HAP-1 (cell line): ENCODE data around the gene FABP3.
"Not testable (repeated sequence)": the region's sequence is repeated elsewhere in the genome, so short reads cannot be mapped to it uniquely, and the experiment has no call there.

ENCODE experiments used
- DNase-seq, 2 experiments: peaks; one replicate each; pipeline ENCODE4 v3.0.0-alpha.2; 2016 to 2020; ENCODE audit warnings: low spot score in 2 of 2
- H3K27me3 ChIP-seq: fragments of 250-450 bp; sonication (Bioruptor Pico); 2 replicates; pipeline ENCODE4 v1.5.1; 2020; ENCODE audit warnings: low read depth, mild to moderate bottlenecking, moderate library complexity
- H3K36me3 ChIP-seq: fragments of 250-450 bp; sonication (Bioruptor Pico); replicated peaks from 2 replicates; pipeline ENCODE4 v1.5.1; 2020; ENCODE audit warnings: mild to moderate bottlenecking
- H3K4me1 ChIP-seq: fragments of 250-450 bp; sonication (Bioruptor Pico); 2 replicates; pipeline ENCODE4 v1.5.1; 2020; ENCODE audit warnings: mild to moderate bottlenecking
- H3K4me3 ChIP-seq: fragments of 250-450 bp; sonication (Bioruptor Pico); 2 replicates; pipeline ENCODE4 v1.5.1; 2020; ENCODE audit warnings: mild to moderate bottlenecking, moderate library complexity
- H3K9me3 ChIP-seq: fragments of 250-450 bp; sonication (Bioruptor Pico); 2 replicates; pipeline ENCODE4 v1.5.1; 2020; ENCODE audit warnings: mild to moderate bottlenecking, moderate library complexity
- in situ Hi-C: fragments of 300-500 bp; cut with MboI; formaldehyde crosslinking; loops from 3 replicates; pipeline ENCODE4 v1.14.3; 2020; ENCODE audit warnings: low sequenced_read_pairs, inconsistent platforms, mixed read lengths

Gene FABP3

GRCh38 chr1:31390071-31390470, 17.2 kb upstream of the FABP3 start:
- H3K9me3 ChIP-seq: no peaks in the 10 kb centered on the region
- H3K27me3 ChIP-seq: no peaks in the 10 kb centered on the region
- in situ Hi-C loops: loop anchor here (10.0 kb wide), 1 partner anchor 155 kb away; no protein-coding TSS in a partner anchor
- H3K36me3 ChIP-seq: no peaks in the 10 kb centered on the region
- H3K4me3 ChIP-seq: no peak overlapping the region
- DNase-seq: no peak
- no peaks in the 10 kb centered on the region; the same call in 1 of the 2 replicates for H3K4me1 ChIP-seq

- Histone ChIP-seq H3K4me1 (no peaks in the 10 kb centered on the region; the same call in 1 of the 2 replicates), H3K27me3 (no peaks in the 10 kb centered on the region), H3K9me3 (no peaks in the 10 kb centered on the region), H3K36me3 (no peaks in the 10 kb centered on the region), H3K4me3 (no peak overlapping the region)
- no peak for DNase-seq
- in situ Hi-C loops: loop anchor here (10.0 kb wide), 1 partner anchor 155 kb away; no protein-coding TSS in a partner anchor
Observed at GRCh38 chr1:31389616-31390015, 16.7 kb upstream of the FABP3 start.

- H3K4me1 ChIP-seq: no peaks in the 10 kb centered on the region
- H3K27me3 ChIP-seq: no peaks in the 10 kb centered on the region
- in situ Hi-C loops: no loop called here
- no peaks in the 10 kb centered on the region for H3K9me3 ChIP-seq
- H3K36me3 ChIP-seq: no peaks in the 10 kb centered on the region
- DNase-seq: no peak
- H3K4me3 ChIP-seq: no peak overlapping the region
Observed at GRCh38 chr1:31387612-31388011, 14.7 kb upstream of the FABP3 start.

GRCh38 chr1:31386576-31387243, 13.8 kb upstream of the FABP3 start:
- H3K27me3 ChIP-seq, DNase-seq, in situ Hi-C loops, H3K9me3 ChIP-seq, H3K4me3 ChIP-seq, H3K4me1 ChIP-seq, H3K36me3 ChIP-seq: not testable (repeated sequence)

- in situ Hi-C loops: no loop called here
- no peak for DNase-seq
- Histone ChIP-seq H3K4me1 (no peaks in the 10 kb centered on the region), H3K27me3 (no peaks in the 10 kb centered on the region), H3K4me3 (no peak overlapping the region), H3K36me3 (no peaks in the 10 kb centered on the region), H3K9me3 (no peaks in the 10 kb centered on the region)
Observed at GRCh38 chr1:31383967-31384366, 11.1 kb upstream of the FABP3 start.

GRCh38 chr1:31382379-31382989, 9.6 kb upstream of the FABP3 start:
- H3K27me3 ChIP-seq: no peaks in the 10 kb centered on the region
- H3K4me3 ChIP-seq: no peak overlapping the region
- DNase-seq: no peak
- H3K9me3 ChIP-seq: no peaks in the 10 kb centered on the region
- no peaks in the 10 kb centered on the region for H3K4me1 ChIP-seq
- in situ Hi-C loops: no loop called here
- H3K36me3 ChIP-seq: no peaks in the 10 kb centered on the region

- in situ Hi-C loops: no loop called here
- no peak for DNase-seq
Observed at GRCh38 chr1:31381394-31382294, 8.8 kb upstream of the FABP3 start.

GRCh38 chr1:31380181-31380580, 7.3 kb upstream of the FABP3 start:
- in situ Hi-C loops: no loop called here
- H3K4me1 ChIP-seq: no peaks in the 10 kb centered on the region
- no peak for DNase-seq

More at GRCh38 chr1:31381394-31382294, 8.8 kb upstream of the FABP3 start:
- no peaks in the 10 kb centered on the region for H3K27me3 ChIP-seq
- no peaks in the 10 kb centered on the region for H3K9me3 ChIP-seq
- H3K36me3 ChIP-seq: no peaks in the 10 kb centered on the region
- H3K4me1 ChIP-seq: no peaks in the 10 kb centered on the region
- no peak overlapping the region for H3K4me3 ChIP-seq

GRCh38 chr1:31378001-31378400, 5.1 kb upstream of the FABP3 start:
- no peaks in the 10 kb centered on the region for H3K27me3 ChIP-seq
- in situ Hi-C loops: no loop called here

More at GRCh38 chr1:31380181-31380580, 7.3 kb upstream of the FABP3 start:
- no peaks in the 10 kb centered on the region for H3K36me3 ChIP-seq
- no peaks in the 10 kb centered on the region for H3K9me3 ChIP-seq
- H3K27me3 ChIP-seq: no peaks in the 10 kb centered on the region
- no peak overlapping the region for H3K4me3 ChIP-seq

GRCh38 chr1:31377364-31377863, 4.5 kb upstream of the FABP3 start:
- Histone ChIP-seq H3K4me3 (no peak overlapping the region), H3K27me3 (no peaks in the 10 kb centered on the region), H3K9me3 (no peaks in the 10 kb centered on the region), H3K4me1 (peaks cover 12% of the 10 kb centered on the region), H3K36me3 (no peaks in the 10 kb centered on the region)
- no peak for DNase-seq
- in situ Hi-C loops: no loop called here

More at GRCh38 chr1:31378001-31378400, 5.1 kb upstream of the FABP3 start:
- H3K4me3 ChIP-seq: no peak overlapping the region
- peaks cover 8% of the 10 kb centered on the region for H3K4me1 ChIP-seq
- no peaks in the 10 kb centered on the region for H3K36me3 ChIP-seq
- DNase-seq: no peak
- H3K9me3 ChIP-seq: no peaks in the 10 kb centered on the region

- H3K4me1 ChIP-seq: peaks cover 12% of the 10 kb centered on the region
- no peaks in the 10 kb centered on the region for H3K27me3 ChIP-seq
- H3K9me3 ChIP-seq: no peaks in the 10 kb centered on the region
- no peak for DNase-seq
- in situ Hi-C loops: no loop called here
- no peak overlapping the region for H3K4me3 ChIP-seq
- H3K36me3 ChIP-seq: no peaks in the 10 kb centered on the region
Observed at GRCh38 chr1:31376375-31377134, 3.7 kb upstream of the FABP3 start.

- DNase-seq: no peak
- Histone ChIP-seq H3K9me3 (no peaks in the 10 kb centered on the region), H3K36me3 (no peaks in the 10 kb centered on the region), H3K4me1 (peaks cover 12% of the 10 kb centered on the region), H3K27me3 (no peaks in the 10 kb centered on the region), H3K4me3 (no peak overlapping the region)
- in situ Hi-C loops: no loop called here
Observed at GRCh38 chr1:31374511-31375196, 1.8 kb upstream of the FABP3 start.
